Measurements from ENCODE around the gene APBA1. TPM values are rescaled to one million over a fixed set of nuclear protein-coding genes. Genes with fewer than 3 reads are reported as not detected.

APBA1 gene
- total and polyA plus RNA-seq, 12 donors, result 0.66 to 5.7 (median 2.5) TPM

DNA sequence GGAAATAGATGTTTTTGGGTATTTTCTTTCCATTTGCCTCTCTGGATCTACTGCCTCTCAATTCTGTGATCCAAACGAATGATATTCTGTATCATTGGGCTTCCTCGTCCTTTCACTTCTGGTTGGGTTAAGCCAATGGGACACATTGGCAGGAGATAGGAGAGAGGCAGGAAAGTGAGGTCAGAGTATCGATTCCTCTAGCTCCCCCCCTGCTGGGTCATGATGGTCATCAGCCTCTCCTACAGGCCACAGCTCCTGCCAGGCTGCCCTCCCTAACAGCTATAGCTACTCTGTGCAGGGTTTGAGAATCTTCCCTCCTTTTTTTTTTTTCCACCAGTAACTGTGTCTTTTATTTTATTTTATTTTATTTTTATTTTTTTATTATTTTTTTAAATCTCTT lies 39.4 kb downstream of the APBA1 start:
- Histone ChIP-seq H3K4me1 (peaks cover 0 to 5% (median 0%) of the 10 kb centered on the region in 9 donors), H3K27me3 (no peaks in the 10 kb centered on the region), H3K27ac (no peak overlapping the region), H3K36me3 (no peaks in the 10 kb centered on the region), H3K4me3 (no peak overlapping the region), H3K9me3 (peaks cover 0 to 7% (median 0%) of the 10 kb centered on the region in 11 donors)
- intact Hi-C loops (cut with DNase I), result no loop called here
- DNase-seq (no peak), ATAC-seq (no peak)
- TF ChIP-seq, protein P1, sequence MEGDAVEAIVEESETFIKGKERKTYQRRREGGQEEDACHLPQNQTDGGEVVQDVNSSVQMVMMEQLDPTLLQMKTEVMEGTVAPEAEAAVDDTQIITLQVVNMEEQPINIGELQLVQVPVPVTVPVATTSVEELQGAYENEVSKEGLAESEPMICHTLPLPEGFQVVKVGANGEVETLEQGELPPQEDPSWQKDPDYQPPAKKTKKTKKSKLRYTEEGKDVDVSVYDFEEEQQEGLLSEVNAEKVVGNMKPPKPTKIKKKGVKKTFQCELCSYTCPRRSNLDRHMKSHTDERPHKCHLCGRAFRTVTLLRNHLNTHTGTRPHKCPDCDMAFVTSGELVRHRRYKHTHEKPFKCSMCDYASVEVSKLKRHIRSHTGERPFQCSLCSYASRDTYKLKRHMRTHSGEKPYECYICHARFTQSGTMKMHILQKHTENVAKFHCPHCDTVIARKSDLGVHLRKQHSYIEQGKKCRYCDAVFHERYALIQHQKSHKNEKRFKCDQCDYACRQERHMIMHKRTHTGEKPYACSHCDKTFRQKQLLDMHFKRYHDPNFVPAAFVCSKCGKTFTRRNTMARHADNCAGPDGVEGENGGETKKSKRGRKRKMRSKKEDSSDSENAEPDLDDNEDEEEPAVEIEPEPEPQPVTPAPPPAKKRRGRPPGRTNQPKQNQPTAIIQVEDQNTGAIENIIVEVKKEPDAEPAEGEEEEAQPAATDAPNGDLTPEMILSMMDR (IDR thresholded peaks at IDR 0.05), result no peak
- WGBS, 2 donors, result 46 to 53% methylated on average over 3 of the region's 3 CpGs

DNA sequence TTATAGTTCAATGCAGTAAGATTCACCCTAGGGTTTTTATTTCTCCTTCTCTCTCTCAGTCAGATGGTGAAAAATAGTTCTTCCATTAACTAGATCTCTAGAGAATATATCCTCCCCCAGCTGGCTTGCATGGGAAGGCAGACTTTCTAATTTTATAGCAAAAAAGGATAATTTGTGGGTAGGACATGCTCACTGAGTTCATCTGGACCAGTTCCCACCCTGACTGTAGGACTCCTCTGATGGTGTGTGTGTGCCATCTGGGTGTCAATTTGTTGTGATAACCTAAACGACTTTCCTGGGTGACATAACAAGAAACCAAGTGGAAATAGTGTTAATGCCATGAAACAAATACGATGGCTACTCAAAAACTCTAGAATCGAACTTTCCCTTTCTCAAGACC lies 44.9 kb downstream of the APBA1 start:
- H3K4me1 ChIP-seq, result peaks cover 0 to 6% (median 0%) of the 10 kb centered on the region in 9 donors
- ATAC-seq (no peak), DNase-seq (no peak)
- intact Hi-C loops (cut with DNase I), result no loop called here
- H3K9me3 ChIP-seq, result no peaks in the 10 kb centered on the region
- TF ChIP-seq, protein P1 (IDR thresholded peaks at IDR 0.05), result no peak
- H3K4me3 ChIP-seq, result no peak overlapping the region
- H3K27ac ChIP-seq, result no peak overlapping the region
- 57% methylated on average over 3 of the region's 3 CpGs for WGBS, 2 donors
- no peaks in the 10 kb centered on the region for H3K27me3 ChIP-seq
- no peaks in the 10 kb centered on the region for H3K36me3 ChIP-seq

DNA sequence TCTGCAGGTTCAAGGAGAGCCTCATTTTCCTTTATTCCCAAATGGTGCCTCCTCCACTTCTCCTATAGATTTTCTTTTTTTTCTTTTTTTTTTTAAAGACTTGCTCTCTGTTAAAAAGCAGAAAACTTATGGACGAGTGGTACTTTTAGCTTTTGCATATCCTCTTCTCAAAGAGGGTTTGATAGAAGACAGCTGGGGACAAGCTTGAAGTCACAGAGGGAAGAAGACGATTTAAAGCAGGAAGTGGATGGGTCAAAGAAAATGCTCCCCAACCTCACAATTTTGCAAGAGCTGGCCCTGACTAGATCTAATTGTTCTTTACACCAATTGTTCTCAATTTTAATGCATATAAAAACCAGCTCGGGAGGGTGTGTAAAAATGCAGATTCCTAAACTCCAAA lies 48.9 kb downstream of the APBA1 start:
- ATAC-seq, result no peak
- TF ChIP-seq, protein P1 (IDR thresholded peaks at IDR 0.05), result no peak
- WGBS, 2 donors, result 63 to 71% methylated on average over 3 of the region's 3 CpGs
- intact Hi-C loops (cut with DNase I), result no loop called here
- Histone ChIP-seq H3K4me1 (peaks cover 0 to 9% (median 0%) of the 10 kb centered on the region in 9 donors), H3K27me3 (no peaks in the 10 kb centered on the region), H3K9me3 (no peaks in the 10 kb centered on the region), H3K27ac (no peak overlapping the region), H3K36me3 (no peaks in the 10 kb centered on the region), H3K4me3 (no peak overlapping the region)
- no peak for DNase-seq

DNA sequence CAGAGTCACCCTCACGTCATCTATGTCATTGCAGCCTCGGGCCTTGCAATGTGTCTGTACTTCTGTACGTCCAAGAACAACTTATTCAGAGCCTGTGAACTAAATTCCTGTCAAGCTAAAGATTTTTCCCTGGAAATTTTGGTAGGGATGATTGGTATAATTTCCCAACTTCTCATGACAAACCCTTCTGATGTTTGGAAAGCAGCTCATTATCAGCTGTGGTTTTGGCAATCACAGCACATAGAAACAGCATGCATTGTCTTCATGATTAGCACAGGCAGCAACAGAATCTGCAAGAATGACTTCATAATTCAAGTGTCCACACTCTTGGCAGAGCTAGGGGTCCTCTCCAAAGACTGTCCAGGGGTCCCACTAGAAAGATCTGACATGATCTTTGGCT lies 49.5 kb downstream of the APBA1 start:
- intact Hi-C loops (cut with DNase I), result no loop called here
- Histone ChIP-seq H3K9me3 (no peaks in the 10 kb centered on the region), H3K4me1 (peaks cover 0 to 9% (median 0%) of the 10 kb centered on the region in 9 donors), H3K27me3 (no peaks in the 10 kb centered on the region), H3K27ac (no peak overlapping the region), H3K36me3 (no peaks in the 10 kb centered on the region), H3K4me3 (no peak overlapping the region)
- ATAC-seq, result peak in 2 of 8 donors; percentile 42 to 52
- DNase-seq, result no peak
- TF ChIP-seq, protein P1 (IDR thresholded peaks at IDR 0.05), result no peak
- WGBS, 2 donors, result 72 to 84% methylated on average over 3 of the region's 3 CpGs
